ENCODE results near the gene PPP2R5D.
"Not testable (repeated sequence)": the region's sequence is repeated elsewhere in the genome, so short reads cannot be mapped to it uniquely, and the experiment has no call there.

Gene PPP2R5D

GRCh38 chr6:42984924-42985475 is 630 bp downstream of the PPP2R5D start:
- no peak for TF ChIP-seq CTCF (conservative IDR thresholded peaks at IDR 0.05)
- peak overlapping the region; percentile 84 for H3K27ac ChIP-seq

- no peak for TF ChIP-seq CTCF (conservative IDR thresholded peaks at IDR 0.05)
- no peak overlapping the region for H3K27ac ChIP-seq
Observed at GRCh38 chr6:42987533-42988451, 3.4 kb downstream of the PPP2R5D start.

- TF ChIP-seq CTCF (conservative IDR thresholded peaks at IDR 0.05): no peak
- H3K27ac ChIP-seq: no peak overlapping the region
Observed at GRCh38 chr6:42988486-42989020, 4.2 kb downstream of the PPP2R5D start.

- no peak for TF ChIP-seq CTCF (conservative IDR thresholded peaks at IDR 0.05)
- no peak overlapping the region for H3K27ac ChIP-seq
Observed at GRCh38 chr6:42989923-42990322, 5.6 kb downstream of the PPP2R5D start.

- no peak for TF ChIP-seq CTCF (conservative IDR thresholded peaks at IDR 0.05)
- no peak overlapping the region for H3K27ac ChIP-seq
Observed at GRCh38 chr6:42993445-42993844, 9.1 kb downstream of the PPP2R5D start.

- TF ChIP-seq CTCF (conservative IDR thresholded peaks at IDR 0.05): peak; percentile 46
- H3K27ac ChIP-seq: peak overlapping the region; percentile 31
Observed at GRCh38 chr6:42996513-42996912, 12.1 kb downstream of the PPP2R5D start.

GRCh38 chr6:42998205-42998604 is 13.8 kb downstream of the PPP2R5D start:
- not testable (repeated sequence) for H3K27ac ChIP-seq

GRCh38 chr6:43001843-43002242 is 17.5 kb downstream of the PPP2R5D start:
- no peak for TF ChIP-seq CTCF (conservative IDR thresholded peaks at IDR 0.05)
- H3K27ac ChIP-seq: no peak overlapping the region
